Ishikawa (cell line): Measurements from ENCODE around the gene OR51A2.

Source experiments
- CREB1 ChIP-seq: IDR thresholded peaks from 2 replicates; pipeline ENCODE4 v1.6.1; 2012; ENCODE audit warnings: low read depth
- FOXM1 ChIP-seq: IDR thresholded peaks from 2 replicates; pipeline ENCODE4 v1.6.1; 2012; ENCODE audit warnings: low read depth, borderline replicate concordance
- RAD21 ChIP-seq: IDR thresholded peaks from 2 replicates; pipeline ENCODE4 v1.6.1; 2012; ENCODE audit warnings: low read depth
- REST ChIP-seq: IDR thresholded peaks from 2 replicates; pipeline ENCODE4 v1.6.1; 2012; ENCODE audit warnings: low read depth, mild to moderate bottlenecking
- TAF1 ChIP-seq: IDR thresholded peaks from 2 replicates; pipeline ENCODE4 v1.6.1; 2012; ENCODE audit warnings: low read depth, mild to moderate bottlenecking
- YY1 ChIP-seq: IDR thresholded peaks from 2 replicates; pipeline ENCODE4 v1.6.1; 2012; ENCODE audit warnings: low read depth
- ZBTB7A ChIP-seq: IDR thresholded peaks from 2 replicates; pipeline ENCODE4 v1.6.1; 2012; ENCODE audit warnings: low read depth
- TF ChIP-seq, protein P1 (sequence below): IDR thresholded peaks from 2 replicates; pipeline ENCODE4 v1.6.1; 2012
- TF ChIP-seq, protein P2 (sequence below): IDR thresholded peaks from 2 replicates; pipeline ENCODE4 v1.6.1; 2012

- no peak for TF ChIP-seq ZBTB7A
- no peak for TF ChIP-seq REST
- TF ChIP-seq TAF1 = no peak
- no peak for TF ChIP-seq YY1
- TF ChIP-seq, protein P1, sequence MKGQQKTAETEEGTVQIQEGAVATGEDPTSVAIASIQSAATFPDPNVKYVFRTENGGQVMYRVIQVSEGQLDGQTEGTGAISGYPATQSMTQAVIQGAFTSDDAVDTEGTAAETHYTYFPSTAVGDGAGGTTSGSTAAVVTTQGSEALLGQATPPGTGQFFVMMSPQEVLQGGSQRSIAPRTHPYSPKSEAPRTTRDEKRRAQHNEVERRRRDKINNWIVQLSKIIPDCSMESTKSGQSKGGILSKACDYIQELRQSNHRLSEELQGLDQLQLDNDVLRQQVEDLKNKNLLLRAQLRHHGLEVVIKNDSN = no peak
- TF ChIP-seq, protein P2, sequence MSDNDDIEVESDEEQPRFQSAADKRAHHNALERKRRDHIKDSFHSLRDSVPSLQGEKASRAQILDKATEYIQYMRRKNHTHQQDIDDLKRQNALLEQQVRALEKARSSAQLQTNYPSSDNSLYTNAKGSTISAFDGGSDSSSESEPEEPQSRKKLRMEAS = no peak
- TF ChIP-seq FOXM1 = no peak
- no peak for TF ChIP-seq CREB1
- no peak for TF ChIP-seq RAD21
Observed at GRCh38 chr11:4922304-4922703, 33.2 kb downstream of the OR51A2 start.
